ENCODE results near the gene RAB11FIP4.

DNA sequence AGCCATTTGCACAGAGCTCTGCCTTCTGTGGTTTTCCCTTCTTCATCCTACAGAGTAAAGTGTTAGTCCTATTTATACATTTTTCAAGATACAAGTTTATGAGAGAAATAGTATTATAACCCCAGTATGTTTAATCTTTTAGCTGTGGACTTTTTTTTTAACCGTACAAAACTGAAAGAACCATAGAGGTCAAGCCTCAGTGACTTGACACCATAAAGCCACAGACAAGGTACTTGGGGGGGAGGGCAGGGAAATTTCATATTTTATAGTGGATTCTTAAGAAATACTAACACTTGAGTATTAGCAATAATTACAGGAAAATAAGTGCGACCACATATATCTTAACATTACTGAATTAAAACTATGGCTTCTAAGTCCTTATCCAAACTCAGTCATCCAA is 17.0 kb upstream of the RAB11FIP4 start:
- no peak for TF ChIP-seq EZH2 (IDR thresholded peaks at IDR 0.05; ENCODE audit: insufficient read depth, poor library complexity, severe bottlenecking)
- no peak for TF ChIP-seq EZH2phosphoT487 (IDR thresholded peaks at IDR 0.05; ENCODE audit: insufficient read depth, low read depth)
